Cardiac muscle cell (in vitro differentiated cells and primary cell): ENCODE measurements around the gene ALDH1A3. TPM values are rescaled to one million over a fixed set of nuclear protein-coding genes. Genes with fewer than 3 reads are reported as not detected.

ENCODE experiments used
- DNase-seq, 2 donors: peaks; one replicate each; pipeline versions ENCODE4 v3.0.0 to v3.0.0-alpha.2; 2010 to 2017; ENCODE audit warnings: low read depth in 1 of 2, low spot score in 1 of 2
- H3K27ac ChIP-seq: fragments of 200-600 bp; sonication (generic); 2 replicates; pipeline ENCODE4 v1.5.1; 2016
- H3K27me3 ChIP-seq: fragments of 200-600 bp; sonication (generic); 2 replicates; pipeline ENCODE4 v1.6.0; 2016; ENCODE audit warnings: control low read depth
- H3K36me3 ChIP-seq: fragments of 200-600 bp; sonication (generic); 2 replicates; pipeline ENCODE4 v1.5.1; 2016; ENCODE audit warnings: control low read depth
- H3K4me1 ChIP-seq: fragments of 200-600 bp; sonication (generic); 2 replicates; pipeline ENCODE4 v1.8.1; 2017; ENCODE audit warnings: low read depth, mild to moderate bottlenecking, mixed run types
- H3K4me3 ChIP-seq: fragments of 200-600 bp; sonication (generic); 2 replicates; pipeline ENCODE4 v1.5.1; 2016; ENCODE audit warnings: mild to moderate bottlenecking
- H3K9me3 ChIP-seq: fragments of 200-600 bp; sonication (generic); 2 replicates; pipeline ENCODE4 v1.5.1; 2017; ENCODE audit warnings: low read depth, mild to moderate bottlenecking, control low read depth
- polyA plus RNA-seq: library from polyadenylated mRNA; unstranded; fragments of >200 nt; fragmentation: Nextera tagmentation; extraction: Ambion mirVana; gene quantifications from 2 replicates; pipeline ENCODE4 v1.2.1, GENCODE V29; 2016
- total RNA-seq: library from RNA; depleted of rRNA; stranded (reverse); fragments of >200 nt; gene quantifications from 2 replicates; pipeline ENCODE4 v1.2.3, GENCODE V29; 2016
- TF ChIP-seq, protein P1 (sequence below): IDR thresholded peaks from 2 replicates; pipeline ENCODE4 v1.5.1; 2012; ENCODE audit warnings: low read depth, mild to moderate bottlenecking, low read length

Gene ALDH1A3
- total and polyA plus RNA-seq, 2 experiments from 2014 or later = 0.28 TPM; not detected in 1

DNA sequence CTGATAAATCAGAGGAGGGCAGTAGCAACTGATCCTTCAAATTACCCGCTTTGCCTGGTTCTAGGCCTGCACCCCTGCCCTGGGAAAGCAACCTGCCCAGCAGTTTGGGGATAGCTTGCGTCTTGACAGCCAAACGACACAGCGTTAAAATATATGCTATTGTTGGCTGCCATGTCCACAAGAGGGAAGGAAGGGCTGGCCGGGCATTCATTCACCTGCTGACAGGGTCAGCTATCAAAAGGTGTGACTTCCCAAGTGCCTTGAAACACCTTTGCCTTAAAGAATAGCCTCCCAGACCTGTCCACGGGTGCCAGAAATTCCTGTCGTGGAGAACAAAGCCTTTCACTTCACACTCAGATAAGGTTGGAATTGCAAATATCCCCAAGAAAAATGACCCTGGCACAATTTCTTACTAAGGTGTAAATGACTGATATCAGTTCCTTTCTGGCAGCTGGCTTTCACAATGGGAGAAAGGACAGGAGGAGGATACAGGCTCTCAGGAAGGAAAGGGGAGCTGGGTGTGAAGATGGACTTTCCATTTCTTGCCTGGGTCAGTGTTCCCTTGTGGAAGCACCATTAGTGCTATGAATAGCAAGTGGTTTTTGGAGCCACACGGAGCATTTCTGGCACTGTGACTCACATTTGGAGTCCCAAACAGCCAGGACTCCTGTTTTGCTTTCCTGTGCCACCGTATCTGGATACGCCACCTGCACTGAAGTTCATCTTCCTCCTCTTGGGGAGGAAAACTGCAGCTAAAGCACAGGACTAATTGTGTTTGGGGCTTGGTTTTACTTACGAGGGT lies 19.2 kb downstream of the ALDH1A3 start:
- no peaks in the 10 kb centered on the region for H3K36me3 ChIP-seq
- H3K4me1 ChIP-seq = no peaks in the 10 kb centered on the region
- H3K4me3 ChIP-seq = no peak overlapping the region
- TF ChIP-seq, protein P1, sequence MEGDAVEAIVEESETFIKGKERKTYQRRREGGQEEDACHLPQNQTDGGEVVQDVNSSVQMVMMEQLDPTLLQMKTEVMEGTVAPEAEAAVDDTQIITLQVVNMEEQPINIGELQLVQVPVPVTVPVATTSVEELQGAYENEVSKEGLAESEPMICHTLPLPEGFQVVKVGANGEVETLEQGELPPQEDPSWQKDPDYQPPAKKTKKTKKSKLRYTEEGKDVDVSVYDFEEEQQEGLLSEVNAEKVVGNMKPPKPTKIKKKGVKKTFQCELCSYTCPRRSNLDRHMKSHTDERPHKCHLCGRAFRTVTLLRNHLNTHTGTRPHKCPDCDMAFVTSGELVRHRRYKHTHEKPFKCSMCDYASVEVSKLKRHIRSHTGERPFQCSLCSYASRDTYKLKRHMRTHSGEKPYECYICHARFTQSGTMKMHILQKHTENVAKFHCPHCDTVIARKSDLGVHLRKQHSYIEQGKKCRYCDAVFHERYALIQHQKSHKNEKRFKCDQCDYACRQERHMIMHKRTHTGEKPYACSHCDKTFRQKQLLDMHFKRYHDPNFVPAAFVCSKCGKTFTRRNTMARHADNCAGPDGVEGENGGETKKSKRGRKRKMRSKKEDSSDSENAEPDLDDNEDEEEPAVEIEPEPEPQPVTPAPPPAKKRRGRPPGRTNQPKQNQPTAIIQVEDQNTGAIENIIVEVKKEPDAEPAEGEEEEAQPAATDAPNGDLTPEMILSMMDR = no peak
- H3K27ac ChIP-seq = no peak overlapping the region
- no peaks in the 10 kb centered on the region for H3K27me3 ChIP-seq
- DNase-seq = no peak
- no peaks in the 10 kb centered on the region for H3K9me3 ChIP-seq

DNA sequence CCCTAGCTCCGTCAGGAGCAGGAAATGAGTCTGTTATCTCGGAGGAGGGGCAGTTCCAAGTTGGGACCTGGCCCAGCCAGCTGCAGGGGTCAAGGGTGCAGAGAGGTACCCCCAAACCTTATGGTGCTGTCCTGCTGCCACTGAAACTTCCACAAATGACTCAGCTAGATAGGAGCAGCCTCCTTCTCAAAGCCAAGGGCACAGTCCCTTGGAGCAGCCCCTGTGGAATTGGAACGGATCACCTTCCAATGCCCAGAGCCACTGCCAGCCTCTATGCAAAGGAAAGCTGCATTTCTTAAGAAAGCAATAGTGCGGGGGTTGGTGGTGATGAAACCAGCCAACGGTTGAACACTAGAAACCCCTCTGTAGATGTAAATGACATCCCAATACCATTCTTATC lies 20.0 kb downstream of the ALDH1A3 start:
- H3K27ac ChIP-seq = no peak overlapping the region
- no peak overlapping the region for H3K4me3 ChIP-seq
- no peaks in the 10 kb centered on the region for H3K36me3 ChIP-seq
- H3K4me1 ChIP-seq = no peaks in the 10 kb centered on the region
- TF ChIP-seq, protein P1 = no peak
- H3K27me3 ChIP-seq = no peaks in the 10 kb centered on the region
- DNase-seq = no peak
- no peaks in the 10 kb centered on the region for H3K9me3 ChIP-seq

GRCh38 chr15:100900136-100900794 lies 20.6 kb downstream of the ALDH1A3 start:
- Histone ChIP-seq H3K4me3 (no peak overlapping the region), H3K27ac (no peak overlapping the region), H3K36me3 (no peaks in the 10 kb centered on the region), H3K9me3 (no peaks in the 10 kb centered on the region), H3K27me3 (no peaks in the 10 kb centered on the region), H3K4me1 (no peaks in the 10 kb centered on the region)
- no peak for DNase-seq
- TF ChIP-seq, protein P1 = no peak

DNA sequence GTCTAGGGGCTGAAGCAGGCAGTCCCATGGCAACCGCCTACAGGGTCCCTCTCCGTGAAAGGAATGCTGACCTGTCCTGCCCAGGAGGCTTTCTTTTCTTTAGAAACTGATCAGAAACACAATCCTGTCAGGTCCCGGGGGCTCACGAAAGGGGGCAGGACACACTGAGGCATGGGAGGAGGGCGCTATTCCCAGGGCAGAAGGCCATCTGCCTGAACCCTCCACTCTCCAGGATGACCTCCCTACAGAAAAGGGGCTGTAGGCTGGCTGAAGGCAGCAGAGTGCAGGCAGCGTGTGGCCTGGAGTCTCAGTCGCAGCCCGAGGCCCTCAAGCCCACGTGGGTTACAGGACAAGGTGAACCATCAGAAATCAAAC lies 21.2 kb downstream of the ALDH1A3 start:
- no peak for DNase-seq
- TF ChIP-seq, protein P1 = no peak
- Histone ChIP-seq H3K4me1 (no peaks in the 10 kb centered on the region), H3K36me3 (no peaks in the 10 kb centered on the region), H3K27me3 (no peaks in the 10 kb centered on the region), H3K9me3 (no peaks in the 10 kb centered on the region), H3K27ac (no peak overlapping the region), H3K4me3 (no peak overlapping the region)

GRCh38 chr15:100901296-100901695 lies 21.7 kb downstream of the ALDH1A3 start:
- H3K4me3 ChIP-seq = no peak overlapping the region
- H3K27ac ChIP-seq = no peak overlapping the region
- no peaks in the 10 kb centered on the region for H3K36me3 ChIP-seq
- no peaks in the 10 kb centered on the region for H3K9me3 ChIP-seq
- no peak for DNase-seq
- TF ChIP-seq, protein P1 = no peak
- no peaks in the 10 kb centered on the region for H3K27me3 ChIP-seq
- H3K4me1 ChIP-seq = no peaks in the 10 kb centered on the region
